K562 (cell line): ENCODE data around the gene TEX35. TPM values are rescaled to one million over a fixed set of nuclear protein-coding genes. Genes with fewer than 3 reads are reported as not detected.

ENCODE experiments used
- BRF2 ChIP-seq: IDR thresholded peaks from 3 replicates; pipeline ENCODE4 v1.6.1; 2011; ENCODE audit warnings: borderline replicate concordance, mild to moderate bottlenecking; ENCODE audit not compliant: insufficient read length, insufficient read depth
- CEBPZ ChIP-seq: fragments of 150-350 bp; IDR thresholded peaks from 2 replicates; pipeline ENCODE4 v1.6.1; 2014; ENCODE audit warnings: low read depth, mild to moderate bottlenecking, low read length, borderline replicate concordance
- E2F1 ChIP-seq: sonication (generic); formaldehyde crosslinking; IDR thresholded peaks from 2 replicates; pipeline ENCODE4 v1.8.1; 2023; ENCODE audit warnings: mild to moderate bottlenecking, missing genetic modification reagents, moderate library complexity
- ESRRA ChIP-seq: fragments of 450-650 bp; IDR thresholded peaks from 2 replicates; pipeline ENCODE4 v1.6.1; 2014; ENCODE audit warnings: low read depth, mild to moderate bottlenecking, moderate library complexity, borderline replicate concordance
- HES1 ChIP-seq: fragments of 450-650 bp; IDR thresholded peaks from 2 replicates; pipeline ENCODE4 v1.6.1; 2016; ENCODE audit warnings: low read depth, mild to moderate bottlenecking, moderate library complexity
- MTA1 ChIP-seq: fragments of 450-650 bp; IDR thresholded peaks from 2 replicates; pipeline ENCODE4 v1.6.1; 2017; ENCODE audit warnings: borderline replicate concordance
- WHSC1 ChIP-seq: IDR thresholded peaks from one replicate; pipeline ENCODE4 v1.6.1; 2012; ENCODE audit warnings: low read length, control low read depth, inconsistent platforms
- polyA plus RNA-seq, 8 experiments: library from polyadenylated mRNA; depleted of rRNA in 4 of 8; stranded (reverse) in 5 of 8; unstranded in 3 of 8; fragments of >200 nt; fragmentation: Nextera tagmentation in 2 of 8; fragmentation: Illumina TruSeq in 1 of 8; extraction: Ambion mirVana in 2 of 8; extraction: Trizol in 1 of 8; gene quantifications; 2 replicates each; pipeline versions ENCODE4 v1.2.1 to v1.2.3, GENCODE V29; 2011 to 2014; ENCODE audit warnings: inconsistent platforms in 1 of 8, missing spikeins in 1 of 8
- total RNA-seq, 7 experiments: library from RNA; depleted of rRNA in 6 of 7; stranded (reverse); fragments of >200 nt in 6 of 7; fragmentation: Illumina TruSeq in 2 of 7; extraction: Trizol in 2 of 7; gene quantifications; 2 replicates each; pipeline versions ENCODE4 v1.2.1 to v1.2.3, GENCODE V29; 2011 to 2021; ENCODE audit warnings: low replicate concordance in 1 of 7

TEX35 gene
- total and polyA plus RNA-seq, 9 of the 15 experiments (the other 6 are each of a cell fraction or from before 2014, with no cell fraction given) = not detected

- TF ChIP-seq BRF2 (no peak), CEBPZ (no peak), HES1 (no peak), E2F1 (CRISPR knock-in tag) (no peak), ESRRA (no peak), WHSC1 (no peak), MTA1 (no peak)
Observed at GRCh38 chr1:178533121-178533946, 20.4 kb downstream of the TEX35 start (continued).
